Right kidney (tissue), 1 donor: ENCODE measurements around the gene TALDO1.
A peak's percentile ranks its signal among the peaks of the same experiment; 100 is the strongest.
"Not testable (repeated sequence)": the region's sequence is repeated elsewhere in the genome, so short reads cannot be mapped to it uniquely, and the experiment has no call there.

Source experiments
- DNase-seq: peaks from one replicate; pipeline ENCODE4 v3.0.0-alpha.2; 2016

Gene TALDO1

GRCh38 chr11:729492-730074, 17.7 kb upstream of the TALDO1 start:
- DNase-seq: peak; percentile 31

GRCh38 chr11:733072-733471, 14.2 kb upstream of the TALDO1 start:
- DNase-seq: no peak

GRCh38 chr11:734541-734940, 12.7 kb upstream of the TALDO1 start:
- DNase-seq: not testable (repeated sequence)

- peak; percentile 13 for DNase-seq
Observed at GRCh38 chr11:737366-737765, 9.9 kb upstream of the TALDO1 start.

DNA sequence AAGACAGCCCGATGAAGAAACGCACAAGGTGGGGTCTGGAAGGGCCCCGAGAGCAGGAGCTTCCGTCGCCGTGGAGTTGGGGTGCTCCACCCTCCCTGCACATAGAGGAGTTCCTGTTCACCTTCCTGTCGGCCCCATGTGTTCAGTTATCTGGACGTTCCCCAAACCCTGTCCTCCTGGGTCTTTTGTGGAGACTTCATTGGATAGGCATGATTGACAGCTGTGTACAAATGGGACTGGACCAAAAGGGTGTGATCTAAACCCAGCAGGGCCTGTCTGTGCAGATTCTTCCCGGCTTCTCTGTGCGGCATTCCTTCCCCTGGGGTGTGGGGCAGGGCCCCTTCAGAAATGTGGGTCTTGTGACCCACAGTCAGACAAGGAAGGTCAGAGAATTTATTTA, 9.4 kb upstream of the TALDO1 start:
- not testable (repeated sequence) for DNase-seq

DNA sequence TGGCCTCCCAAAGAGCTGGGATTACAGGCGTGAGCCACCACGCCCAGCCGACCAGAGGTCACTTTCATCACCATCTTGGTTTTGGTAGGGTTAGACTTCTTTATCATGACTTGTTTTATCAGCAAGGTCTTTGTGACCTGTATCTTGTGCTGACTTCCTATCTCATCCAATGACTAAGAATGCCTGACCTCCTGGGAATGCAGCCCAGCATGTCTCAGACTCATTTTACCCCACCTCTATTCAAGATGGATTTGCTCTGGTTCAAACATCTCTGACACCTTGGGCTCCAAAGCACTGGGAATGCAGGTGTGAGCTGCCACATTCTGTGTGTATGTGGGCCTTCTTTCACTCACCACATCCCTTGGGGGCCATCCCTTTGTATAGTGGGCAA, 5.1 kb upstream of the TALDO1 start:
- no peak for DNase-seq

GRCh38 chr11:742571-743201, 4.6 kb upstream of the TALDO1 start:
- DNase-seq: no peak

DNA sequence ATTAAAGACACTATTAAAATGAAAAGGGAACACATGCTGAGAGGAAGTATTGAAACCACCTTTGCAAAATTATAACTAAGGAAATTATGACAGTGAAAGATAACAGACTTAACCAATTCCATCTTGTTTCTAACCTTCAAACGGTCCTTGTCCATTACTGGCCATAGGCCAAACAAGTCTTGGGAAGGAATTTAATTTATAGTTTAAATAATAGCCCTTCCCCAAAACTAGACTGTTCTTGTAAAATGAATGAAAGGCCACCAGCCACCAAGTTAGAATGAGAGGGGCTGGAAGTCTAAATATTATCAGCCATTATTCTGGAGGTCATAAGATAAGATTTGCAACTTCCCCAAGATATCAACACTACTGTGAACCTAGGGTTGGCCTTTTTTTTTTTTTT, 1.8 kb upstream of the TALDO1 start:
- no peak for DNase-seq

DNA sequence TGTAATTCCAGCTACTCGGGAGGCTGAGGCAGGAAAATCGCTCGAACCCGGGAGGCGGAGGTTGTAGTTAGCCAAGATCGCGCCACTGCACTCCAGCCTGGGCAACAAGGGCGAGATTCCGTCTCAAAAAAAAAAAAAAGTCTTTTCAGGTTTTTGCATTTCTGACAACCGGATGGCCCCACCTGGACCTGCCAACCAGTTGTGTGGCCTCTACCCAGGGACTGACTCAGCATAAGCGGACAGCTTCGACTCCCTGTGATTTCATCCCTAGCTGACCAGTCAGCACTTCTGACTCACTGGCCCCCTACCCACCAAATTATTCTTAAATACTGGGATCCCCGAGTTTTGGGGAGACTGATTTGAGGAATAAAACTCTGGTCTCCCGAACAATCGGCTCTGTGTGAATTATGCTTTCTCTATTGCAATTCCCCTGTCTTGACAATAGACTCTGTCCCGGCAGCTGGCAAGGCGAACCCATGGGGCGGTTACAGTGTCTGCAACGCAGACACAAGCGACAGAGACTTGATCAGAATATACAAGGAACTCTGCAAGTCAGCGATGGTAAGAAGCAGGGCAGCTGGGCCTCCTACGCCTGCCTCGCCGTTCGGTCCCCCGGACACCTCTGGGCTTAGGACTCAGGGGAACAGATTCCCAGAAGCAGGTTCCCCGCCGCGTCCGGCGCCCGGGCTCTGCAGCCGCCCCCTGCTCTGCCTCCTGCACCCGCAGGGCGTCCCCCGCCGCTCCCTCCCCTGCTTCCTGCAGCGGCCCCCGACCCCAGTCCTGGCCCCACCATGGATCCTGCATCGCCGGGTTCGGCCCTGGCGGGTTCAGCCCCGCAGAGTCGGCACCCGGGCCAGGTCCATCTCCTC, 741 bp upstream of the TALDO1 start:
- DNase-seq: no peak

DNA sequence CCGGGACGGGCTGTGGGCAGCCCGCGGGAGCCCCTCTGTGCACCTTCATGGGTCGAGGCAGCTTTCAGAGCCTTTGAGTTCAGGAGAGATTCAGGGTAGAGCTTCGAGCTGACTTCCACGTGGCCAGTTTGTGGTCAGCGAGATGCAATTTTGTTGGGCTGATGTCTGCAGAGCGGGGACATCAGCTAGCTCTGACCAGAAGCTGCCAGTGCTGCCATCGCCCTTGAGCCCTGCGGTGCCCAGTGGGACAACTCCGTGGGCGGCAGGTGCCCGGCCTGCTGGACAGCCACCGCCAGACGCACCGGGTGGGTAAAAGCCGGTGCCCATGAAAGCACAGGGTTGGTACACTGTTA, 719 bp downstream of the TALDO1 start:
- DNase-seq: peak; percentile 39

DNA sequence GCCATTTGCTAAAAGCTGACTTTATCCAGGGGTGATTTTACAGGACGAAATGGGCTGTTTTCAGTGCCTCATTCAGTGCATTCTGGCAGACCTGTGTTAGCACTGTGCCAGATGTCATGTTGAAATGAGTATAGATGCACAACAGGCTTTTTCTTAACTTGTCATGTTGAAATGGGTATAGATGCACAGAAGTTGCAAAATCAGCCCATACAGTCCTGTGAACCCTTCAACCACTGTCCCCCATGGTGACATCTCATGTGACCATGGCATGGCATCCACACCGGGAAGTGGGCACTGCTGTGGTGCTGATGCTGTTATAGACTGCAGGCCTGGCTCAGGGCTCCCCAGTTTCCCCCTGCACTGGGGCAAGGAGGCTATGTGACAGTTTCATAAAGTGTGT, 2.5 kb downstream of the TALDO1 start:
- no peak for DNase-seq

GRCh38 chr11:760236-760635, 13.0 kb downstream of the TALDO1 start:
- no peak for DNase-seq

DNA sequence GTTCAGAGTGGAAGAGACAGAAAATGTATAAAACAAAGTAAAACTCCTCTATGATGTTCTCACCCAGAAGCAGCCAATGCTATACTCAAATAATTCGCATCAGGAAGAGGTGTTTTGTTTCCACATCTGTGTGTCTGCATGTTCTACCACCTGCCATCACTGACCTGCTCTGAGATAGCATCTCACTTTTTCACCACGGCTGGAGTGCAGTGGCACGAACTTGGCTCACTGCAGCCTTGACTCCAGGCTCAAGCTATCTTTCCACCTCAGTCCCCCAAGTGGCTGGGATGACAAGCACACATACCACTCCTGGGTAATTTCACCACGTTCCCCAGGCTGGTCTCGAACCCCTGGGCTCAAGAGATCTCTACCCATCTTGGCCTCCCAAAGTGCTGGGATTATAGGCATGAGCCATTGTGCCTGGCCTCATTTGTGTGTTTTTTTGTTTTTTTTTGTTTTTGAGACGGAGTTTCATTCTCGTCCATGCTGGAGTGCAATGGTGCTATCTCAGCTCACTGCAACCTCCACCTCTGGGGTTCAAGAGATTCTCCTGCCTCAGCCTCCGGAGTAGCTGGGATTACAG, 14.4 kb downstream of the TALDO1 start:
- no peak for DNase-seq

- DNase-seq: no peak
Observed at GRCh38 chr11:762421-763072, 15.3 kb downstream of the TALDO1 start.

DNA sequence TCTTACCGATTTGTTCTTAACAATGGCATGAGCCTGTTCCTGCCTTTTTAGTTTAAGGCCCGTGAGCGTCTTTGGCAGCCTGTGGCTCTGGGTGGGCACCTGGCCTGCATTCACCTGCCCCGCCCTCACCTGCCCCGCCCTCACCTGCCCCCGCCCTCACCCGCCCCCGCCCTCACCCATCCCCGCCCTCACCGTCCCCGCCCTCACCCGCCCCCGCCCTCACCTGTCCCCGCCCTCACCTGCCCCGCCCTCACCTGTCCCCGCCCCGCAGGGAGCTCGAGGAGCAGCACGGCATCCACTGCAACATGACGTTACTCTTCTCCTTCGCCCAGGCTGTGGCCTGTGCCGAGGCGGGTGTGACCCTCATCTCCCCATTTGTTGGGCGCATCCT, 15.8 kb downstream of the TALDO1 start:
- DNase-seq: no peak

- no peak for DNase-seq
Observed at GRCh38 chr11:763549-764321, 16.5 kb downstream of the TALDO1 start.

GRCh38 chr11:764322-765024, 17.2 kb downstream of the TALDO1 start:
- DNase-seq: no peak

DNA sequence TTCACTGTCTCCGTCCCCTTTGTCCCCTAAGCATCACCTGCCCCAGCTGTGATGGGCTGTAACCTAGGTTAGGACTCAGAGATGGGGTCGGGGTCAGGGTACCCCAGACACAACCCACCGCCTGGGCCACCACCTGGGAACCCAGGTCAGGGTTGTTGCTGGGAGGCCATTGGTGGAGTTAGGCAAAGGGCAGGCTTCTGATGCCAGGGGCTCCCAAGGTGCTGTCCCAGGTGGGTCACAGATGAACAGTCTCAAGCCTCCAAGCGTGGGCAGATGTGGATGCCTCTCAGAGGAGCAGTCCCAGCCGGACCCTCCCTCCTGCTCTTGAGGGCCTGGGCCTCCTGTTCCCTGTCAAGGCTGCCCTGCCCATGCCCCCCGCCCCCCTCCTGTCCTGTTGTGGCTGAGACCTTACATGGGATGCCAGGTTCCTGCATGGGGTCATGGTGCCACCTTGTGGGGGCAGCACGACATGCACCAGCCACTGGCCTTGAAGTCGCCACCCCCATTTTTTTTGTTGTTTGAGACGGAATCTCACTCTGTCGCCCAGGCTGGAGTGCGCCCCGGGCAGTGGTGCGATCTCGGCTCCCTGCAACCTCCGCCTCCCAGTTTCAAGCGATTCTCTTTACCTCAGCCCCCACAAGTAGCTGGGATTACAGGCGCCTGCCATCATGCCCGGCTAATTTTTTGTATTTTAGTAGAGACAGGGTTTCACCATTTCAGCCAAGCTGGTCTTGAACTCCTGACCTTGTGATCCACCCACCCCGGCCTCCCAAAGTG, 17.9 kb downstream of the TALDO1 start:
- no peak for DNase-seq

GRCh38 chr11:765802-766091, 18.5 kb downstream of the TALDO1 start:
- DNase-seq: no peak

- DNase-seq: no peak
Observed at GRCh38 chr11:766106-766935, 19.1 kb downstream of the TALDO1 start.
